Adipocyte (in vitro differentiated cells): ENCODE results near the gene NKX1-2.
A peak's percentile ranks its signal among the peaks of the same experiment; 100 is the strongest.

ENCODE experiments used
- DNase-seq: peaks from one replicate; pipeline ENCODE4 v3.0.0-alpha.2; 2015; ENCODE audit warnings: low read depth
- H3K27me3 ChIP-seq: replicated peaks from 2 replicates; pipeline ENCODE4 v1.7.0; 2013; ENCODE audit warnings: mild to moderate bottlenecking, low read length, moderate library complexity; ENCODE audit not compliant: control insufficient read depth, insufficient read depth
- H3K36me3 ChIP-seq: 2 replicates; pipeline ENCODE4 v1.7.0; 2013; ENCODE audit warnings: low read length, mild to moderate bottlenecking, moderate library complexity; ENCODE audit not compliant: control insufficient read depth, insufficient read depth, severe bottlenecking
- H3K4me1 ChIP-seq: 2 replicates; pipeline ENCODE4 v1.7.0; 2013; ENCODE audit warnings: mild to moderate bottlenecking, low read length, moderate library complexity; ENCODE audit not compliant: control insufficient read depth, insufficient read depth
- H3K4me3 ChIP-seq: 2 replicates; pipeline ENCODE4 v1.7.0; 2013; ENCODE audit warnings: mild to moderate bottlenecking, low read length, moderate library complexity
- H3K9ac ChIP-seq: 2 replicates; pipeline ENCODE4 v1.7.0; 2013; ENCODE audit warnings: mild to moderate bottlenecking, low read length, moderate library complexity
- H3K9me3 ChIP-seq: 2 replicates; pipeline ENCODE4 v1.7.0; 2013; ENCODE audit warnings: mild to moderate bottlenecking, low read length, moderate library complexity; ENCODE audit not compliant: control insufficient read depth

The NKX1-2 gene

GRCh38 chr10:124422742-124423141 is 27.1 kb downstream of the NKX1-2 start:
- Histone ChIP-seq H3K9ac (no peak overlapping the region), H3K36me3 (no peaks in the 10 kb centered on the region), H3K27me3 (peaks cover 42% of the 10 kb centered on the region), H3K4me3 (no peak overlapping the region), H3K4me1 (peaks cover under 1% of the 10 kb centered on the region), H3K9me3 (no peaks in the 10 kb centered on the region)
- no peak for DNase-seq

- Histone ChIP-seq H3K4me1 (peaks cover 22% of the 10 kb centered on the region), H3K4me3 (no peak overlapping the region), H3K9ac (no peak overlapping the region), H3K27me3 (peaks cover 36% of the 10 kb centered on the region), H3K9me3 (no peaks in the 10 kb centered on the region), H3K36me3 (no peaks in the 10 kb centered on the region)
- no peak for DNase-seq
Measured at GRCh38 chr10:124420254-124420653, 29.6 kb downstream of the NKX1-2 start.

DNA sequence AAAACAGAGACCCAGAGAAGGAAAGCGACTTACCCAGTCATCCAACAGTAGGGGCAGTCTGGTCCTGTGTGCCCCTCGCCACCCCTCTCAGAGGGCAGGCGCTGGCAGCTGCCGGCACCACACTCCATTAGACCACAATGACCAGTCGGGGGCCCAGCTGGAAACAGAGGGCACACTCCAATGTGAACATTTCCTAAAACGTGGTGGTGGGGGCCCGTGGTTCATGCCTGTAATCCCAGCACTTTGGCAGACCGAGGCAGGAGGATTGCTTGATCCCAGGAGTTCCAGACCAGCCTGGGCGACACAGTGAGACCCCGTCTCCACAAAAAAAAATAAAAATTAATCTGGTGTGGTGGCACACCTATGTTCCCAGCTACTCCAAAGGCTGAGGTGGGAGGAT is 30.2 kb downstream of the NKX1-2 start:
- peaks cover 36% of the 10 kb centered on the region for H3K27me3 ChIP-seq
- no peaks in the 10 kb centered on the region for H3K36me3 ChIP-seq
- H3K9ac ChIP-seq, result no peak overlapping the region
- no peak for DNase-seq
- H3K4me3 ChIP-seq, result no peak overlapping the region
- no peaks in the 10 kb centered on the region for H3K9me3 ChIP-seq
- H3K4me1 ChIP-seq, result peaks cover 29% of the 10 kb centered on the region

GRCh38 chr10:124418726-124419501 is 30.9 kb downstream of the NKX1-2 start, which contains the start of gene OAT:
OAT (minus strand) TSS chr10:124418923; CDS start chr10:124412171, 6,752 bp downstream.
- H3K9ac ChIP-seq, result peak within 1 kb of the TSS; percentile 85
- peak within 1 kb of the TSS; percentile 86 for H3K4me3 ChIP-seq
- peaks cover 36% of the 10 kb centered on the region for H3K4me1 ChIP-seq
- no peaks in the 10 kb centered on the region for H3K9me3 ChIP-seq
- peak; percentile 99 for DNase-seq
- peaks cover 31% of the 10 kb centered on the region for H3K27me3 ChIP-seq
- H3K36me3 ChIP-seq, result no peaks in the 10 kb centered on the region

DNA sequence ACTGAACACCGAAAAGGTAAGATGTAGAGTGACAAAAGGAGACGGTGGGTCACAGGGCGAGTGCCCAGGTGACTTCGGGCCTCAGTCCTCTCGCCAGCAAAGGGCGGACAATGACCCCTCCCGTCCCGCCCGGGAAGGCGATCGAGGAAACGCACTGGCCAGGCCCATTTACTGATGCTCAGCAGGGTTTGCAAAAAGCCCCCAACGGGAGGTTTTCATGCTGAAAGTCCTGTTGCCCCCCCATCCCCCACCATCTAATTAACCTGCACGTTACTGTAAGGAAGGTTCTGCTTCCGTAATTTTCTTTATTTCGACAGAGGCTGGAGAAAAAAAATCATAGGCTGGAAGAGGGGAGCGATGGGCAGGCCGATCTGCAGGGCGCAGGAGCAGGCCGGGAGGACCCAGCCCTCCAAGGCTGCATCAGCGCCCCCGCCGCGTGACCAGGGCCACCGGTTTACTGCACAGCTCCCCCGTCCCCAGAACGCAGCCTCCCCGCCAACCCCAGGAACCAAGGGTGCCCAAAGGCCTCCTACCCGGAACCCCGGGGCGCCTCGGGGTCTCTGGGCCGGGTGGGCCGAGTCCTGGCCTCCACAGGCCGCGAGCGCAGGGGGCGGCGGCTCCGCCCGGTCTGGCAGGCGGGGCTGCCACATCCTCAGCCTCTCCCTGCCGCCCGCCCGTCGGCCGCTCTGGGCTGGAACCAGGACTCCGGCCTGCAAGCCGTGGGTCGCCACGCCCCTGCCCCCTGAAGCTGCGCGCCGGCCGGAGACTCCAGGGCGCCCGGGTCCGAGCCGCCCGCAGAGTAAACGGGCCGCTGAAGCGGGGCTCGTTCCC is 31.7 kb downstream of the NKX1-2 start:
- H3K4me3 ChIP-seq, result peak overlapping the region; percentile 86
- H3K9me3 ChIP-seq, result no peaks in the 10 kb centered on the region
- H3K36me3 ChIP-seq, result no peaks in the 10 kb centered on the region
- peak overlapping the region; percentile 85 for H3K9ac ChIP-seq
- DNase-seq, result peak; percentile 81
- H3K27me3 ChIP-seq, result peaks cover 28% of the 10 kb centered on the region
- H3K4me1 ChIP-seq, result peaks cover 41% of the 10 kb centered on the region

GRCh38 chr10:124416733-124417132 is 33.1 kb downstream of the NKX1-2 start:
- no peak overlapping the region for H3K9ac ChIP-seq
- H3K4me3 ChIP-seq, result peak overlapping the region; percentile 86
- peaks cover 41% of the 10 kb centered on the region for H3K4me1 ChIP-seq
- no peak for DNase-seq
- no peaks in the 10 kb centered on the region for H3K9me3 ChIP-seq
- no peaks in the 10 kb centered on the region for H3K36me3 ChIP-seq
- H3K27me3 ChIP-seq, result peaks cover 19% of the 10 kb centered on the region

DNA sequence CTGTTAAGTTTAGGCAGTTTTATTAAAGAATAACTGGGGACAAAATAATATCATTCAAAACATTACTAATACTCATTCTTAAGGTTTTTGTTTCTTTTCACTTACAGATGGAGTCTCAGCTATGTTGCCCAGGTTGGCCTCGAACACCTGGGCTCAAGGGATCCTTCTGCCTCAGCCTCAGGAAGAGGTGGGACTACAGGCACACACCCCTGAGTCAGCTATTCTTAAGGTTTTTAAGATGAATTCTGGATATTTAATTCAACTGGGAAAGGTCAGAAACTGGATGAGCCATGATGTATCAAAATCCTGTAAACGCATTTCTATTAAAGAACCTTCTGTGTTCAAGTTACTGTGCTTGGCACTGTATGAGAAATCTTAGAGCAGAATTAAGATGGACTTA is 34.6 kb downstream of the NKX1-2 start:
- Histone ChIP-seq H3K9me3 (no peaks in the 10 kb centered on the region), H3K27me3 (peaks cover 7% of the 10 kb centered on the region), H3K4me1 (peaks cover 43% of the 10 kb centered on the region), H3K36me3 (peaks cover 6% of the 10 kb centered on the region), H3K4me3 (peak overlapping the region; percentile 62), H3K9ac (no peak overlapping the region)
- no peak for DNase-seq

DNA sequence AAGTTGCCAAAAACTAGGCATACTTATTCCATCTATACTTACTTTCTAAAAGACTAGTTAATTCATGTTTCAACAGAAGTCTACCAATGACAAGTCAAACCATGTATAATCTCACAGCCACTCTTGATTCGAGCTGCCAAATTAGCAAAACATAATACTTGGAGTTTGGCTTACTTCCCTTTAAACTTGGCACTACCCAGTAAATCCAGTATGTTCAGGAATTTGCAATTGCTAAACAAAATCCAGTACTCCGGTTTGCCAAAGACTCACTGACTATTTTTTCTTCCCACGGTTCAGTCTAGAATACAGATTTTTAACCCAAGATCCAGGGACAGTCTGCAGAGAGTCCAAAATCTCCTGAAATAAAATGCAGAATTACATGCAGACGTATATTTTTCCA is 35.8 kb downstream of the NKX1-2 start:
- Histone ChIP-seq H3K9me3 (no peaks in the 10 kb centered on the region), H3K27me3 (no peaks in the 10 kb centered on the region), H3K4me1 (peaks cover 49% of the 10 kb centered on the region), H3K9ac (no peak overlapping the region), H3K4me3 (peak overlapping the region; percentile 12), H3K36me3 (peaks cover 16% of the 10 kb centered on the region)
- DNase-seq, result peak; percentile 71

DNA sequence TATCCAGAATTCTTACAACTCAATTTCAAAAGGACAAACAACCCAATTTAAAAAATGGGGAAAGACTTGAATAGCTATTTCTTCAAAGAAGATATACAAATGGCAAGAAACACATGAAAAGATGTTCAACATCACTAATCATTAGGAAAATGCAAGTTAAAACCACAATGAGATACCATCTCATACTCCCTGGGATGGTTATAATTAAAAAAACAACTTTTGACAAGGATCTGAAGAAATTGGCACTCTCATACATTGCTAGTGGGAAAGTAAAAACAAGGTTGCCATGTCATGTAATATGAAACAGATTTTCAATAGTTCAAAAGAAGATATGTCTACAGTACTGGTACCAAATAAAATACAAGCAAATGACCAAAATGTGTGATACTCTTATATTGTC is 40.1 kb downstream of the NKX1-2 start:
- Histone ChIP-seq H3K9me3 (no peaks in the 10 kb centered on the region), H3K27me3 (no peaks in the 10 kb centered on the region), H3K36me3 (peaks cover 51% of the 10 kb centered on the region), H3K4me1 (peaks cover 21% of the 10 kb centered on the region), H3K4me3 (no peak overlapping the region), H3K9ac (no peak overlapping the region)
- peak; percentile 61 for DNase-seq

DNA sequence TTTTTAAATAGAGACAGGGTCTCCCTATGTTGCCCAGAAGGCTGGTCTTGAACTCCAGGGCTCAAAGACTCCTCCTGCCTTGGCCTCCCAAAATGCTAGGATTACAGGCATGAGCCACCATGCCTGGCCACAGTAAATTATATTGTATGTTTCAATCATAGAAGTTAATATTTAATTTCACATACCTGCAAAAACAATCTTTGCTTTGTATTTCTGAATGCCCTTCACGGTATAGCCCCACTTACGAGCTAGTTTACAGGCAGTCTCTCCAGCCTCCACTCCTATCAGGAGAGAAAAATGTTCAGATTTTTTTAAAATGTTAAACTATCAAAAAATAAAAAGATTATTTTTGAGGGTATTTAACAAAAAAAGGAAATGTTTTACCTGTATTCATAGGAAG is 41.5 kb downstream of the NKX1-2 start:
- peaks cover 8% of the 10 kb centered on the region for H3K4me1 ChIP-seq

GRCh38 chr10:124407456-124407855 is 42.4 kb downstream of the NKX1-2 start:
- Histone ChIP-seq H3K27me3 (no peaks in the 10 kb centered on the region), H3K36me3 (peaks cover 70% of the 10 kb centered on the region), H3K9ac (no peak overlapping the region), H3K4me3 (no peak overlapping the region), H3K9me3 (no peaks in the 10 kb centered on the region), H3K4me1 (peaks cover 10% of the 10 kb centered on the region)
- DNase-seq, result no peak

More for the DNA sequence above, 41.5 kb downstream of the NKX1-2 start:
- DNase-seq, result no peak
- Histone ChIP-seq H3K9ac (no peak overlapping the region), H3K9me3 (no peaks in the 10 kb centered on the region), H3K27me3 (no peaks in the 10 kb centered on the region), H3K4me3 (no peak overlapping the region), H3K36me3 (peaks cover 61% of the 10 kb centered on the region)
